ENCODE results near the gene TTC7B. TPM values are rescaled to one million over a fixed set of nuclear protein-coding genes. Genes with fewer than 3 reads are reported as not detected.

TTC7B gene
- total and polyA plus RNA-seq, 2 experiments from 2014 or later, result 68.1 to 75.8 TPM

GRCh38 chr14:90511252-90511651 is 305.0 kb downstream of the TTC7B start:
- H3K36me3 ChIP-seq, result no peaks in the 10 kb centered on the region
- no peak overlapping the region for H3K27ac ChIP-seq
- no peaks in the 10 kb centered on the region for H3K4me1 ChIP-seq (ENCODE audit: low read depth)
- no peak overlapping the region for H3K4me3 ChIP-seq
- no peaks in the 10 kb centered on the region for H3K27me3 ChIP-seq
- no peak for DNase-seq (ENCODE audit: low read depth in 1 of 2, low spot score in 1 of 2)
- no peaks in the 10 kb centered on the region for H3K9me3 ChIP-seq (ENCODE audit: low read depth)
- no peak for TF ChIP-seq CTCF (IDR thresholded peaks at IDR 0.05; ENCODE audit: low read depth, low read length)

- no peaks in the 10 kb centered on the region for H3K36me3 ChIP-seq
- no peak overlapping the region for H3K27ac ChIP-seq
- H3K4me3 ChIP-seq, result no peak overlapping the region
- H3K4me1 ChIP-seq (ENCODE audit: low read depth), result no peaks in the 10 kb centered on the region
- TF ChIP-seq CTCF (IDR thresholded peaks at IDR 0.05; ENCODE audit: low read depth, low read length), result no peak
- DNase-seq (ENCODE audit: low read depth in 1 of 2, low spot score in 1 of 2), result no peak
- no peaks in the 10 kb centered on the region for H3K27me3 ChIP-seq
- no peaks in the 10 kb centered on the region for H3K9me3 ChIP-seq (ENCODE audit: low read depth)
Observed at GRCh38 chr14:90510159-90510558, 306.1 kb downstream of the TTC7B start.

GRCh38 chr14:90509403-90509802 is 306.8 kb downstream of the TTC7B start:
- no peak for TF ChIP-seq CTCF (IDR thresholded peaks at IDR 0.05; ENCODE audit: low read depth, low read length)

GRCh38 chr14:90508536-90509254 is 307.5 kb downstream of the TTC7B start:
- H3K27me3 ChIP-seq, result no peaks in the 10 kb centered on the region
- H3K4me3 ChIP-seq, result no peak overlapping the region
- H3K27ac ChIP-seq, result no peak overlapping the region
- no peak for TF ChIP-seq CTCF (IDR thresholded peaks at IDR 0.05; ENCODE audit: low read depth, low read length)
- no peaks in the 10 kb centered on the region for H3K36me3 ChIP-seq
- H3K9me3 ChIP-seq (ENCODE audit: low read depth), result no peaks in the 10 kb centered on the region
- DNase-seq (ENCODE audit: low read depth in 1 of 2, low spot score in 1 of 2), result no peak
- no peaks in the 10 kb centered on the region for H3K4me1 ChIP-seq (ENCODE audit: low read depth)

More at GRCh38 chr14:90509403-90509802, 306.8 kb downstream of the TTC7B start:
- Histone ChIP-seq H3K27ac (no peak overlapping the region), H3K36me3 (no peaks in the 10 kb centered on the region), H3K4me1 (ENCODE audit: low read depth) (no peaks in the 10 kb centered on the region), H3K9me3 (ENCODE audit: low read depth) (no peaks in the 10 kb centered on the region), H3K27me3 (no peaks in the 10 kb centered on the region), H3K4me3 (no peak overlapping the region)
- no peak for DNase-seq (ENCODE audit: low read depth in 1 of 2, low spot score in 1 of 2)

GRCh38 chr14:90508036-90508435 is 308.2 kb downstream of the TTC7B start:
- no peak overlapping the region for H3K4me3 ChIP-seq
- DNase-seq (ENCODE audit: low read depth in 1 of 2, low spot score in 1 of 2), result no peak
- TF ChIP-seq CTCF (IDR thresholded peaks at IDR 0.05; ENCODE audit: low read depth, low read length), result no peak

More at GRCh38 chr14:90508036-90508435, 308.2 kb downstream of the TTC7B start:
- Histone ChIP-seq H3K27me3 (no peaks in the 10 kb centered on the region), H3K9me3 (ENCODE audit: low read depth) (no peaks in the 10 kb centered on the region), H3K36me3 (no peaks in the 10 kb centered on the region), H3K27ac (no peak overlapping the region), H3K4me1 (ENCODE audit: low read depth) (no peaks in the 10 kb centered on the region)

Data from cardiac muscle cell (in vitro differentiated cells and primary cell).